NCI-H460 (cell line): ENCODE data around the gene ZNF292. TPM values are rescaled to one million over a fixed set of nuclear protein-coding genes. Genes with fewer than 3 reads are reported as not detected.
"Not testable (repeated sequence)": the region's sequence is repeated elsewhere in the genome, so short reads cannot be mapped to it uniquely, and the experiment has no call there.

Experiments
- DNase-seq: peaks from one replicate; pipeline ENCODE4 v3.0.0-alpha.2; 2016; ENCODE audit warnings: low read depth; ENCODE audit errors: extremely low read depth
- polyA plus RNA-seq: library from polyadenylated mRNA; depleted of rRNA; stranded (reverse); fragments of >200 nt; gene quantifications from 2 replicates; pipeline ENCODE4 v1.2.3, GENCODE V29; 2014; cell fraction: nucleus; rRNA removed
- total RNA-seq: library from RNA; depleted of rRNA; stranded (reverse); fragments of >200 nt; shearing (Covaris generic); gene quantifications from 2 replicates; pipeline ENCODE4 v1.2.3, GENCODE V29; 2014; rRNA removed

The ZNF292 gene
- total RNA-seq = 7.2 and 8.5 TPM in 2 replicates
- polyA plus RNA-seq = 1.5 and 6.3 TPM in 2 replicates

DNA sequence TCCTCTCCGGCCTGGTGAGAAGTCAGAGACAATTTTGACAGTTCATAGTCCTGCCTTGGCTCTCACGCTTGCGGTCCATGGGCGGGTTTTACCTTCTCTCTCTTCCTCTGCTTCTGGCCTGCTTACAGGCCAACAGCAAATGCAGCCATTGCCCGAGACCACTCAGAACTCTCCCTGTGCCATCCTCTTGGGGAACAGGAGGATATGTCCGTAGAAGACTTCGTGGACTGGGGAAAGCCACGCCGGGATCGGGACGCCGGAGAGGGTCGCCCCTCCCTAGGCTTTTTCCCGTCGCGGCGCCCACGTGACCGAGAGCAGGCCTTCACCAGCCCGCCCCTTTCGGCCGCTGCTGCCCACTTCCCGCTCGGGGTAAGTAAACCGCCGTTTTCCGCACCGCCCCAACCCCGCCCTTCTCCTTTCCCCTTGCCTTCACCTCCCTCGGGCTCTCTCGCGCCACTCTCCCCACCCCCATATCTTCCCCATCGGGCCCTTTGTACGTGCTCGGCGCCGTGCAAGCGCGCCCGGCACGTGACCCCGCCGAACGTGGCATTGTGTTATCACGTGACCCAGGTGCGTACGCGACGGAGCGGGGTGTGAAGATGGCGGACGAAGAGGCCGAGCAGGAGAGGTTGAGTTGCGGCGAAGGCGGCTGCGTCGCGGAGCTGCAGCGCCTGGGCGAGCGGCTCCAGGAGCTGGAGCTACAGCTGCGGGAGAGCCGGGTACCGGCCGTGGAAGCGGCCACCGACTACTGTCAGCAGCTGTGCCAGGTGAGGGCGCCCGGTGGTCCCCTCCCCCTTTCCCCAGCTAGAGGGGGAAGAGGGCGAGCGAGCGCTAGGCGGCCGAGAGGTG, at the start of gene ZNF292:
TSS of gene ZNF292 (plus strand) at position 573 of the 849 bp plus-strand sequence. CDS start at position 600, 27 bp downstream.
- DNase-seq = peak; percentile 80

DNA sequence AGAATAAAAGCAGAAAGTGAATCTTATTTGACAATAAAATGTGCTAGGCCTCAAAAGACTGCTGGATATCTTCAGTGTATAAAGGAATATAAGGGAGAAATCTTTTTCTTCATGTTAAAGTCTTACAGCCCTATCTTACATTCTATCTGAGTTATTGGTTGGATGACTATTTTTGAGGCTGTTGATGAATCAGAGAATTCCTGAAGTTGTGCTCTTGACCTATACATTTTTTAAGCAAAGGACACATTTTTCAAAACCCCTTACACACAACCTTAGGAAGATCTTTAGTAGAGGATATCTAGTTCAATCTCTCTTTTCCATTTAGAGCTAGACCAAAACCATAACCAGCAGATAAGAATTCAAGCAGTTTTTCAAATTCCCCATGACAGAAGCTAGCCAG, 49.5 kb upstream of the ZNF292 start:
- DNase-seq = no peak

DNA sequence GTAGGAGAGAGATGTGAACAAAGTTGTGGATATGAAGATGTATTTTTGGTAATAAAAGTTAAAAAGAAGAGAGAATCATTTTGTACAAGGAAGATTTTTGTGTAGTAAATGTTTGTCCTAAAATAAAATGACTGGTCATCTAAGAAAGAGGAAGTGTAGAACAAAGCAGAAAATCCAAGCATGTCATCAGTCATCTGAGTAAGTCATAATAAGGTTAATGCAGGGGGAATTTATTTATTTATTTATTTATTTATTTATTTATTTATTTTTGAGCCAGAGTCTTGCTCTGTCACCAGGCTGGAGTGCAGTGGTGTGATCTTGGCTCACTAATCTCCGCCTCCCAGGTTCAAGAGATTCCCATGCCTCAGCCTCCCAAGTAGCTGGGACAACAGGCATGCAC, 44.7 kb upstream of the ZNF292 start:
- DNase-seq = no peak

DNA sequence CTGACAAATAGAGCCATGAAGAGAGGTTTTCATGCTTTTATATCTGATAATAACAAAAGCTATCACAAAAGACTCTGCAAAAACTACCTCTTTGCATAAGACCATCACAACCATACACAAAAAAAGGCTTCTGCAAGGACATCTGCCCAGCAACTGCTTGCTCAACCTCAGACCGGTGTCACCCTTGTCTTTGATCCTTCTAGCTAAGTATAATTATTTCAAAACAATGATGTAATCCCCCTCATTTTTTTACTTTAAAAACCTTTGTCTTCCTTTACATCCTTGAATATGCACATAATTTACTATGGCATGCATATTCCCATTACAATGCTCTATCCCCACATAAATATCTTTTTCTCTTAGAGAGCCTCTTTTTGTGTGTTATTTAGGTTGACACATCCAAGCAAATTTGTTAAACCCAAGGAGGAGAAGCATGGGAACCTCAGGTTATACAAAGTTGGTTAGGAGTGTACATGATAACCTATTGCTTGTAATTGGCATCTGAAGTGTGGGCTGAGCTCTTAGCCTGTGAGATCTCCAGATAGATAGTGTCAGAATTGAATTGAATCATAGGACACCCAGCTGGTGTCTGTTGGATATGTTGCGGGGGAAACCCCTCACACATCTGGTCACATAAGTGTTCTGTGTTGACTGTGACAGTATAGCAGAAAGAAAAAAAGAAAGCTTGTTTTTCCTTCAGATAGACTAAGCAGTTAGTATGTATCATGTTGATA, 39.8 kb upstream of the ZNF292 start:
- no peak for DNase-seq

DNA sequence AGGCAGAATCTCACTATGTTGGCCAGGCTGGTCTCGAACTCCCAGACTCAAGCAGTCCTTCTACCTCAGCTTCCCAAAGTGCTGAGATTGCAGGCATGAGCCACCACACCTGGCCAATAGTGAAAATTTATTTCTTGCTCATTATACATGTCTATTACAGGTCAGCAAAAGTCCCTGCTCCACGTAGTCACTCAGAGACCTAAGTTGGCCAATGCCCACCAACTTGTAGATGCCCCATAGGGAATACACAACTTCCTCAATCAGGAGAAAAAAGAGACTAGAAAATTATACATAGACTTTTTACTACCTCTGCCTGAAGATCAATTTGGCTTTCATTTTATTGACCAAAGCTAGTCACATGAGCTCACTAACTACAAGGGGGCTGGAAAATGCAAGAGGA, 38.4 kb upstream of the ZNF292 start:
- DNase-seq = no peak

DNA sequence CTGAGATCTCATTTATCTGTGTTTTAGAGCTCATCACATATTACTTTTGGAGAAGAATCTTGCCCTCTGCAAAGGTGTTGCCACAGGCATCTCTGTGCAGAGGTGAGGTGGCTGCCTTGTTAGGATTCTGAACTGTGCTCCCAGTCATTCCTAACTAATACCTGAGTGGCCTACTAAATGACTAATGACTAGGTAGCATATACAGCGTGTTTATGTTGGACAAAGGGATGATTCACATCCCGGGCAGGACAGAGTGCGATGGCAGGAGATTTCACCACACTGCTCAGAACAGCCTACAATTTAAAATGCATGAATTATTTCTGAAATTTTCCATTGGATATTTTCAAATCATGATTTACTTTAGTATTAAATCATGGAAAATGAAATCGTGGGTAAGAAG, 37.3 kb upstream of the ZNF292 start:
- no peak for DNase-seq

DNA sequence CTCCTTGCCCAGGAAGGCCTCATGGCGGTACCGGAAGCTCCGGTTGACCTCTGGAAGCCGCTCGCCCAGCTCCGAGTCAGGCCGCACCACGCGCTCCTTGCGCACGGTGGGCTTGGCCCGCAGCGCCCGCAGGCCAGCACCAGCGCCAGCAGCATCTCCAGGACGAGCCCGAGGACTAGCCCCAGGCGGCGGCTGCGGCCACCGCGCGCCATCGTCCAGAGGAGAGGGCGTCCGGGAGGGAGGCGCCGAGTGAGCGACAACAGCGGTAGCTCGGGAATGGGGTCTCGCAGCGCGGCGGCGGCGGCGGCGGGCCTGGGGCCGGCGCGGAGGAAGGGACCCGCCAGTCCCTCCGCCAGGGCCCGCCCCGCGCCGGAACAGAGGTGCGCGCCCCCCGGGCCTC, 32.9 kb upstream of the ZNF292 start:
- DNase-seq = no peak

DNA sequence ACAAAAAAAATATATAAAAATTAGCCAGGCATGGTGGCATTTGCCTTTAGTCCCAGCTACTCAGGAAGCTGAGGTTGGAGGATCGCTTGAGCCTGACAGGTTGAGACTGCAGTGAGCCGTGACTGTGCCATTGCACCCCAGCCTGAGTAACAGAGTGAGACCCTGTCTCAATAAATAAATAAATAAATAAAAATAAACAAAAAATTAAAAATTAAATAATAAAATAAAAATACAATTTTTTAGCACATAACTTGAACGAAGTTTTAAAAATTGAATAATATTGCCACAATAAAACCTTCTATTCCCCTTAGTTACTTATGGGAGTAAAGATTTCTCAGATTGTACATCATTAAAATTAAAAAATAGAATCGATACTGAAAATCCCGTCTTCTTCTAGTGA, 31.3 kb upstream of the ZNF292 start:
- no peak for DNase-seq

DNA sequence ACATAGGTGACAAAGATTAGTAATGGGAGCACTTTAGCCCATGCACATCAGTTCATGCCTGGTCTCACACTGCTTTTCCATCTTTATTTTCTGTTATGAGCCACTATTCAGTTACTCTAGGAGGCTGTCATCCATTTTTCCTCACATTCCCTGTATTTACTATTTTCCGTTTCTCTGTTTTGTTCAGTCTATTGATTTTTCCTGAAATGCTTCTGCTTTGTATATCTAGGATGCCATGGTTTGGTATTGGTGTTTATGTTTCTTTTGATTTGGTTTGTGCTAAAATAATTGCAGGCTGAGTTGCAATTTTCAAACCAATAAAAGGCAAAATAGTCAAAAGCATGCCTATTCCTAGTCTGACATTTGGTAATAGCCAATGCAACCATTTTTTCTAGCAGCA, 28.9 kb upstream of the ZNF292 start:
- DNase-seq = no peak

DNA sequence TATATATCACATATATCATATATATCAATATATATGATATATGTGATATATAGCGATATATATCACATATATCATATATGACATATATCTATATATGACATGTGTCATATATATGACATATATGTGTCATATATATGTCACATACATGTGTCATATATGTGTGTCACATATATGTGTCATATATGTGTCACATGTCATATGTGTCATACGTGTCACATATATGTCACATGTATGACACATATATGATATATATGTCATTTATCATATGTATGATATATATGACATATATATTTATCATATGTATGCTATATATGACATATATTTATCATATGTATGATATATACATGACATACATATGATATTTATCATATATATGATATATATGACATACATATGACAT, 27.6 kb upstream of the ZNF292 start:
- DNase-seq = no peak

DNA sequence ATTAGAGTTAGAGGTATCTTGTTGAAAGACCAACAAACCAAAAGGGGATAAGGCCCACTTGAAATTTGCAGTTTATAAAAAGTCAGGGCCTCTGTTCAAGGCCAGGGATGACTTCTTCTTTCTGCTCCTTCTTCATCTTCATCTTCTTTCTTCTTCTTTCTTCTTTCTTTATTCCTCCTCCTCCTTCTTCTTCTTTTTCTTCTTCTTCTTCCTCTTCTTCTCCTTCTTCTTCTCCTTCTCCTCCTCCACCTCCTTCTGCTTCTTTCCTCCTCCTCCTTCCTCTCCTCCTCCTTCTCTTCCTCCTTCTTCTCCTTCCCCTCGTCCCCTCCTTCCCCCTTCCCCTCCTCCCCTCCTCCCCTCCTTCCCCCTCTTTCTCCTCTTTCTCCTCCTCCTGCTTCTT, 18.4 kb upstream of the ZNF292 start:
- no peak for DNase-seq

DNA sequence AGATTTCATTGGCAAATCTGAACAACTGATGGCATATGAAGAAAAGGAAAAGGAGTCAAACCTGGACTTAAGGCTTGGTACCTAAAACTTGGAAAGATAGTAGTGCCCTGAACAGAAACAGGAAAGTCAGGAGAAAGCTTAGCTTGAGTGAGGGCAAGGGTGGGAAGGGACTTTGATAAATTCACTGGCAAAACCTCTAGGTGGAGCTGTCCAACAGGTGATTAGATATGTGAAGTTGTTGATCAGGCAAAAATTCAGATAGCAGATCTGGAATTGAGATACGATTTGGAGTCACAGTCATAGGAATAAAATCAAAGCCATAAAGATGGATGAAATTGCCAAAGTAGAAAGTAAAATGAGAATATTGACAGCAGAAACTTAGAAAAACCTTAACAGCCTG, 16.1 kb upstream of the ZNF292 start:
- peak; percentile 54 for DNase-seq

DNA sequence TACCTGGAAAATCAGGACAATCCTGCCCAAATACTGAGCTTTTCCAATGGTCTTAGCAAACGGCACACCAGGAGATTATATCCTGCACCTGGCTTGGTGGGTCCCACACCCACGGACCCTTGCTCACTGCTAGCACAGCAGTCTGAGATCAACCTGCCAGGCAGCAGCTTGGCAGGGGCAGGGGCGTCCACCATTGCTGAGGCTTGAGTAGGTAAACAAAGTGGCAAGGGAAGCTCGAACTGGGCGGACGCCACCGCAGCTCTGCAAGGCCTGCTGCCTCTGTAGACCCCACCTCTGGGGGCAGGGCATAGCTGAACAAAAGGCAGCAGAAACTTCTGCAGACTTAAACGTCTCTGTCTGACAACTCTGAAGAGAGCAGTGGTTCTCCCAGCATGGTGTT, 15.4 kb upstream of the ZNF292 start:
- DNase-seq = not testable (repeated sequence)

DNA sequence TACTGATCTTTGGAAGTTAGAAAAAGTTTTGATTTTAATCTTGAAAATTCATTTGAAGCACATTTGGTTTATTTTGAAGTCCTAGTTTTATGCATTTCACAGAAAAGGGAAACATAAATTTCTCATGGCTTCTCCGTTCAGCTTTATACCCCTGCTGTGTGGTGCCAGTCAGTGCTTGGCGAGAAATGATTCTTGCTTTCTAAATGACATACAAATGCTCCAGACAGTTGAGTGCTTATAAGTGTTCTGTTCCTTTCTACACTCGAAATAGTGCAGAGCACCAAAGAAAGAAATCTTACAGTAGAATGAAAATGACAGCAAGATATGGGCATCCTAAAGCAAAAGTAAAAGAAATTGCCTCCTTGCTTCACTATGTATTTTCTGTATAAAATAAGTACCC, 9.0 kb upstream of the ZNF292 start:
- no peak for DNase-seq

DNA sequence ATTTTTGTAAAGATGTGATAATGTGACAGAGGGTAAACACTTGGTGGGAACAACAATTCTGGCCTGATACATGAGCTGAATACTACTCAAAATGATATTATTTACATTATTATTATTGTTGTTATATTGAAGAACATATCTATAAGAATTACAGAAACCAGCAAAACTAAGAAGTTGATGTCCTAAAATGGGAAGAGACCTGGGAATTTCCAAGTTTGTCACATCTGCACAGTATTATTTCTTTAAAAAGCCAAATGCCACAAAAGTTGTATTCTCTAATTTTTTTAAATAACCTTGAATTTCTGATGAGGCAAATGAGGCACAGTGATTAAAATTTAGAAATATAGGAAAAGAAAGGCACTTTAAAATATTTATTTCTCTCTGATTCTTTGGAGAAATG, 5.0 kb upstream of the ZNF292 start:
- DNase-seq = no peak

DNA sequence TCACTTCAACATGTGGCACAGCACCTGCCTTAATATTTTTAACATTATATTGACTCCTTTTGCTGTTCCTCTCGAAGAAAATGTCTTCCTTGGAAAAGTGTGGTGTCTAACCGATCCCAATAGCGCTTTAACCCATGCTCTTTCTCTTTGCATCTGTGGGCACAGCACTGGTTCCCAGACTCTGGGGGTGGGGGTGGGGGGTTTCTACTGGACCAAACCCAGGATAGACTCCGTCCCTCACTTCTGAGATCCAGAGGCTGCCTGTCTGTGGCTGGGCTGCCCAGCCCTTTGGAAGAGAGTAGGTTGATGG, 3.9 kb upstream of the ZNF292 start:
- no peak for DNase-seq

DNA sequence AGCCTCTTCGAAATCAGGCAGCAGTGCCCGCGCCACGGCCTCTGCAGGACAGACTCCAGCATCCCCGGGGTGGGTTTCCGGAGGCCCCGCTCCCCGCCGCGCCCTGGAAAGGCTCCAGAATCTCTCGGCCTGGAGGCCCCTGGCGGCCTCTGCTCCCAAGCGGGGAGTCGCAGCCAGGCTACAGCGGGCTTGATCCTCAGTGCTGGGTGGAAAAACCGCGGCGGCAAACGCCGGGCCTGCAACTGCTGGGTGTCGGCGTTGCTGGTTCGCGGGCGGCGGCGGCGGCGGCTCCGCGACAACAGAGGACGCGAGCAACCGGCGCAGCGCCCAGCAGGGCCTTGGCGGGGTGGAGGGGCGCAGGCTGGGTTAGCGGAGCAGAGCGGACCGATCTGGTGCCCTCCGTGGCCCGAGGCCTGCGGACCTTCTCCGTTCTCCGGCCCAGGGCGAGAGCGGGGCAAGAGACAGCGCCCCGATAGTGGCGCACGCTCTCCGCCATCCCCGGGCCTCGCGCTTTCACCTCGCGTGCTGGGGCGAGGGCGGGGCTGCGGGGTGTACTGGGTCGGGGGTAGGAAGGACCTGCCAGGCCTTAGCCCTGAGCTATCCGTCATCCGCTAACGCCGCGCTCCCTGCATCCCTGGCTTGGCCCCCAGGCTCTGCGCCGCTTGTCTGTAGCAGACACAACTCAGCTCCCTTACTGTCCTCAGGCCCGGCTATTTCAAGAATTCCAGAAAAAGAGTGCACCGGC, 3.4 kb upstream of the ZNF292 start:
- no peak for DNase-seq

DNA sequence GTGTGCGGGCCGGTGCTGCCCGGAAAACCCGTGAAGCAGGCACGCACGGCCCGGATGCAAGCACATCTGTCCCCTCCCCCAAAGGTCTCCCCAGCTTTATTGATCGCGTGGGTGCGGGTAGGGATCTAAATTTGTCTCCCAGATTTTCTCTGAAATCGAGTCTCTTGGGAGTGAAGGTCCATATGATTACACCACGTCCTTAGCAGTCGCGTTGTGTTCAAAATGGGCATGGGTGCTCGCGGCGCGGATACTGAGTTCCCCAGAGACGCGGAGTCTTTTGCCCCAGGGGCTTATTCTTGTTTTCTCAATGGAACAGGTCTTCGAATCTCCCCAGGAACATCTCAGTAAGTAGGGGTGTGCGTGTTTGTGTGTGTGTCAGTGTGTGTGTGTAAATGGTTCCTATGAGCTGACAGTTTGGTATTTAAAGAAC, 2.8 kb upstream of the ZNF292 start:
- no peak for DNase-seq

DNA sequence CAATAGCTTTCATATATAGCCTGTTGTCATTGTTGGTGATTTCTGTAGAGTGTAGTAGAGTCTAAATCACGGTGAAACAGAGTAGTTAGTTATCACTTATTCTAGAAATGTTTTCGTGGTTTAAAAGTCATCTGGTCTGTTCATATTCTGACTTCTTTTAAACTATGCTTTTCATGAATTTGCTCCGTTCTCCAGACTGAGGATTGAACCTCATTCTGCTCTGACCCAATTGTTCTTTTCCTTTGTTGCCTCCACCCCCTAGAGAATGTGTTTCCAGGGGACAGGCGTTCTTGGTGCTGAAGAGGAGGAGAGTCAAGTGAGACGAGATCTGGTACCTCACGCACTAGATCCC, 748 bp upstream of the ZNF292 start:
- DNase-seq = no peak

DNA sequence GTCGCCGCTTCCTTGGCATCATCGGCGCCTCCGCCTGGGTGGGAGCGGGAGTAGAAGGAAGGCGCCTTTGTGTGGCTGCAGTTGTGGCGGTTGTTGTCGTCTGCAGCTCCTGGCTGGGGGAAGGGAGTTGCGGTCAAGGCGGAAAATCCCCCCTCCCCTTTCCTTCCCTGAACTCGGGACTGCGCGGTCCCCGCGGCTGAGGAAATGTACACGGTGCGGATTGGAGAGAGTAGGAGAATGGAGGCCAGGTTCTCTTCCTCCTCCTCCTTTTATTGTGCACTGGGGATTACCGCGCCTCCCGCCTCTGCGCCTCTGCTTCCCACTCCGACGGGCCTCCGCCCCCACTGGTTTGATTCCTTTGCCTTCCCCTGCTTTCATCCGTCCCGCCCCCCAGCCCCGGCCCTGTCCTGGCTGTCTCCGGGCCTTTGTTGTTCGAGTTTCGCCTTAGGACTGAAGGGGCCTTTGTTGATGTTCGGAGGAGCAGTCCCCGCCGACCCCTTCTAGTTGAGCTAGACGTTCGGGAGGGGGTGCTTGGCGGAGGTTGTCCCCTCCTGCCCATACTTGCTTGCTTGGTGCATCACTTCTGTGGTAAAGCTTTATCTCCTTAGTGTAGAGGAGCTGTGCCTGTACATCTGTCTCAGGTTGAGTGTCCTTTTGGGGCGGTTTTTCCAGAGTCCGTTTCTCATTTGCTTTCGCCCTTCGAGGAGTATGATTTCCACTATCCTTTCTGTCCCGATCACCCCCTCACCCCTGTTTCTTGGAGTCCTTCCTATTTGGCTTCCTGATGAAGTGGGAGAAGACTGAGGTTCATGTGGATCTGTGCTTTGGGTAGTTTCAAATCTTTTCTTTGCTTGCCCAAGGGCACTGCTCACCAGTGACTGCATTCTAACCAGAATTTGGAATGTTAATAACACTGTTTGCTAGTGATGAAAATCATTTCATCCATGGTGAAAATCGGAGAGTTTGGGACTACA, 764 bp downstream of the ZNF292 start:
- DNase-seq = peak; percentile 2
